IMR-90 (cell line): ENCODE results near the gene PFKFB2. TPM values are rescaled to one million over a fixed set of nuclear protein-coding genes. Genes with fewer than 3 reads are reported as not detected.

Experiments
- ATAC-seq: fragments of 200-7000 bp; cut with Tn5 transposase; 2 replicates; pipeline ENCODE4 v1.9.1; 2020; ENCODE audit warnings: low read depth, mild to moderate bottlenecking, moderate library complexity
- BruUV-seq: library from RNA; stranded (reverse); fragments of 400-500 nt; replicated peaks from 2 replicates; lab custom pipeline; 2021; lab: Mats Ljungman, UMichigan
- CTCF ChIA-PET: fragments of 300-600 bp; formaldehyde crosslinking; extraction: SDS; loops from one replicate; lab custom pipeline; 2021; ENCODE audit warnings: antibody characterized with exemption; lab: Yijun Ruan, JAX
- POLR2A ChIA-PET: fragments of 300-600 bp; sonication (Branson Sonifier 250); formaldehyde crosslinking; loops from one replicate; lab custom pipeline; 2022; ENCODE audit warnings: antibody characterized with exemption; ENCODE audit not compliant: unreplicated experiment; lab: Charles Lee
- DNase-seq: peaks from one replicate; pipeline ENCODE4 v3.0.0; 2013
- H2AFZ ChIP-seq: replicated peaks from 2 replicates; pipeline ENCODE3; 2013; ENCODE audit warnings: low read length, mild to moderate bottlenecking; ENCODE audit not compliant: poor library complexity
- H2AK5ac ChIP-seq: 2 replicates; pipeline ENCODE4 v1.6.1; 2013; ENCODE audit warnings: low read depth, low read length, inconsistent platforms
- H2AK9ac ChIP-seq: replicated peaks from 2 replicates; pipeline ENCODE3; 2013; ENCODE audit warnings: mild to moderate bottlenecking, low read depth, low read length, moderate library complexity; ENCODE audit not compliant: poor library complexity
- H2BK120ac ChIP-seq: 2 replicates; pipeline ENCODE4 v1.6.1; 2013; ENCODE audit warnings: low read depth, low read length, inconsistent platforms
- H2BK15ac ChIP-seq: 3 replicates; pipeline ENCODE4 v1.6.1; 2013; ENCODE audit warnings: low read depth, low read length, inconsistent platforms
- H2BK20ac ChIP-seq: 2 replicates; pipeline ENCODE4 v1.6.1; 2013; ENCODE audit warnings: low read depth, mild to moderate bottlenecking, inconsistent platforms, low read length, moderate library complexity
- H2BK5ac ChIP-seq: 2 replicates; pipeline ENCODE4 v1.6.1; 2013; ENCODE audit warnings: mild to moderate bottlenecking, low read depth, low read length, inconsistent platforms; ENCODE audit not compliant: poor library complexity, severe bottlenecking
- H3K14ac ChIP-seq: replicated peaks from 2 replicates; pipeline ENCODE4 v1.6.1; 2013; ENCODE audit warnings: low read depth, low read length, inconsistent platforms
- H3K18ac ChIP-seq: 2 replicates; pipeline ENCODE4 v1.6.1; 2013; ENCODE audit warnings: low read depth, low read length, control low read depth
- H3K23ac ChIP-seq: 2 replicates; pipeline ENCODE4 v1.6.1; 2013; ENCODE audit warnings: low read depth, low read length, inconsistent platforms
- H3K27ac ChIP-seq: 2 replicates; pipeline ENCODE4 v1.5.1; 2013; ENCODE audit warnings: mild to moderate bottlenecking, control low read depth, low read length; ENCODE audit not compliant: insufficient read depth
- H3K27me3 ChIP-seq: 2 replicates; pipeline ENCODE4 v1.6.1; 2013; ENCODE audit warnings: low read length; ENCODE audit not compliant: control insufficient read depth, insufficient read depth
- H3K36me3 ChIP-seq: 2 replicates; pipeline ENCODE4 v1.6.1; 2013; ENCODE audit warnings: low read length, mixed read lengths; ENCODE audit not compliant: control insufficient read depth, insufficient read depth
- H3K4ac ChIP-seq: 2 replicates; pipeline ENCODE4 v1.6.1; 2013; ENCODE audit warnings: low read depth, low read length, inconsistent platforms
- H3K4me1 ChIP-seq: 2 replicates; pipeline ENCODE4 v1.6.1; 2013; ENCODE audit warnings: low read length, mixed read lengths; ENCODE audit not compliant: control insufficient read depth, insufficient read depth
- H3K4me2 ChIP-seq: 2 replicates; pipeline ENCODE4 v1.6.1; 2013; ENCODE audit warnings: low read depth, mild to moderate bottlenecking, control low read depth, low read length, moderate library complexity
- H3K4me3 ChIP-seq: 2 replicates; pipeline ENCODE4 v1.5.1; 2013; ENCODE audit warnings: low read depth, mild to moderate bottlenecking, control low read depth, low read length, moderate library complexity; ENCODE audit not compliant: insufficient read depth
- H3K56ac ChIP-seq: 2 replicates; pipeline ENCODE4 v1.6.1; 2013; ENCODE audit warnings: low read length, inconsistent platforms; ENCODE audit not compliant: insufficient read depth; ENCODE audit errors: extremely low read depth
- H3K79me1 ChIP-seq, 2 experiments: 2 replicates each; pipeline ENCODE4 v1.6.1; 2013; ENCODE audit warnings: low read length in 2 of 2, inconsistent platforms in 1 of 2, low read depth in 1 of 2
- H3K9ac ChIP-seq: 2 replicates; pipeline ENCODE4 v1.6.1; 2013; ENCODE audit warnings: low read depth, low read length, control low read depth
- H3K9me1 ChIP-seq: 2 replicates; pipeline ENCODE4 v1.6.1; 2013; ENCODE audit warnings: low read length, inconsistent platforms; ENCODE audit not compliant: insufficient read depth
- H3K9me3 ChIP-seq: 2 replicates; pipeline ENCODE4 v1.6.1; 2013; ENCODE audit warnings: low read length; ENCODE audit not compliant: control insufficient read depth, insufficient read depth
- H4K20me1 ChIP-seq: 2 replicates; pipeline ENCODE4 v1.6.1; 2013; ENCODE audit warnings: low read length, inconsistent platforms; ENCODE audit not compliant: insufficient read depth
- H4K5ac ChIP-seq: 2 replicates; pipeline ENCODE4 v1.6.1; 2013; ENCODE audit warnings: mild to moderate bottlenecking, low read depth, low read length, control low read depth
- H4K8ac ChIP-seq, 2 experiments: 2 replicates each; pipeline ENCODE4 v1.6.1; 2013; ENCODE audit warnings: low read depth in 2 of 2, low read length in 2 of 2, control low read depth in 1 of 2, inconsistent platforms in 1 of 2
- H4K91ac ChIP-seq: 2 replicates; pipeline ENCODE4 v1.6.1; 2013; ENCODE audit warnings: low read depth, low read length, inconsistent platforms; ENCODE audit not compliant: insufficient read depth
- FOS ChIP-seq: fragments of 150-350 bp; IDR thresholded peaks from 2 replicates; pipeline ENCODE4 v1.6.1; 2016; ENCODE audit warnings: low read depth, low read length
- RFX5 ChIP-seq: IDR thresholded peaks from 2 replicates; pipeline ENCODE4 v1.8.0; 2012; ENCODE audit warnings: low read depth, mild to moderate bottlenecking, low read length, moderate library complexity
- WGBS, 2 experiments: methylation state at CpG; one replicate each; pipeline versions ENCODE4 v1.1.5 to v1.1.7; 2013; ENCODE audit warnings: missing lambda C conversion rate in 2 of 2; ENCODE audit not compliant: insufficient read length in 1 of 2; ENCODE audit errors: extremely low coverage in 2 of 2; 5-methylcytosine and 5-hydroxymethylcytosine counted together
- dilution Hi-C: fragments of 300-500 bp; cut with HindIII; formaldehyde crosslinking; loops from one replicate; pipeline ENCODE4 v1.14.3; 2018; ENCODE audit warnings: low sequenced_read_pairs; ENCODE audit not compliant: unreplicated experiment
- in situ Hi-C: fragments of 300-500 bp; cut with MboI; formaldehyde crosslinking; loops from 3 replicates; pipeline ENCODE4 v1.14.3; 2019; ENCODE audit warnings: low sequenced_read_pairs, inconsistent platforms, mixed read lengths
- intact Hi-C: fragments of 100-400 bp; cut with micrococcal nuclease; formaldehyde crosslinking; loops from 2 replicates; pipeline ENCODE4 v1.10.0; 2022
- polyA plus RNA-seq, 3 experiments: library from polyadenylated mRNA; depleted of rRNA; stranded (reverse); fragments of >200 nt; gene quantifications; 2 replicates each; pipeline ENCODE4 v1.2.3, GENCODE V29; 2012; ENCODE audit warnings: low replicate concordance in 1 of 3
- total RNA-seq: library from RNA; depleted of rRNA; stranded (reverse); fragments of >200 nt; gene quantifications from 2 replicates; pipeline ENCODE4 v1.2.3, GENCODE V29; 2012

PFKFB2 gene
- total and polyA plus RNA-seq, 2 of the 4 experiments (the other 2 are of a cell fraction): 0.62 to 1.3 TPM

- H3K23ac ChIP-seq: no peak overlapping the region
- no peak overlapping the region for H2BK15ac ChIP-seq
- POLR2A ChIA-PET: no interaction called here
- H4K5ac ChIP-seq: no peak overlapping the region
- no peak for TF ChIP-seq RFX5
- no peak for TF ChIP-seq FOS
- intact Hi-C loops: no loop called here
- H3K14ac ChIP-seq: no peak overlapping the region
- H3K4me1 ChIP-seq: peaks cover 6% of the 10 kb centered on the region
- H3K4ac ChIP-seq: peak overlapping the region; percentile 16; the same call in 1 of the 2 replicates
- in situ Hi-C loops: no loop called here
- no TSS peak for BruUV-seq
- no peaks in the 10 kb centered on the region; the same call in 1 of the 2 replicates for H3K27me3 ChIP-seq
- ATAC-seq: no peak
- CTCF ChIA-PET: no interaction called here
- H3K79me1 ChIP-seq: no peaks in the 10 kb centered on the region
- H2AK9ac ChIP-seq: peak overlapping the region; percentile 67
- no peak overlapping the region for H3K4me2 ChIP-seq
- dilution Hi-C loops: no loop called here
- no peaks in the 10 kb centered on the region for H3K36me3 ChIP-seq
- no peak overlapping the region for H2AK5ac ChIP-seq
- H2AFZ ChIP-seq: peak overlapping the region; percentile 54
- H3K56ac ChIP-seq: no peak overlapping the region
- H4K8ac ChIP-seq: no peak overlapping the region
- WGBS, 2 experiments: 91% methylated on average over 12 of the region's 15 CpGs; no CpG with 5 or more reads in 1 of the 2 experiments
- H2BK5ac ChIP-seq: no peak overlapping the region
- H3K18ac ChIP-seq: no peak overlapping the region
- no peak overlapping the region for H3K27ac ChIP-seq
- peaks cover 14% of the 10 kb centered on the region for H3K9me1 ChIP-seq
- DNase-seq: no peak
- no peaks in the 10 kb centered on the region for H3K9me3 ChIP-seq
- H2BK120ac ChIP-seq: no peak overlapping the region
- no peak overlapping the region for H4K91ac ChIP-seq
- no peaks in the 10 kb centered on the region for H4K20me1 ChIP-seq
- no peak overlapping the region for H2BK20ac ChIP-seq
- no peak overlapping the region for H3K9ac ChIP-seq
- no peak overlapping the region for H3K4me3 ChIP-seq
These were observed 31.0 kb upstream of the PFKFB2 start for GRCh38 chr1:207021876-207022596.
